Germinal center (tissue), 1 donor: ENCODE data around the gene MS4A4E.
"Not testable (repeated sequence)": the region's sequence is repeated elsewhere in the genome, so short reads cannot be mapped to it uniquely, and the experiment has no call there.

Experiments
- DNase-seq: peaks from one replicate; pipeline ENCODE4 v3.0.0; 2012; ENCODE audit warnings: mixed read lengths, low spot score

The MS4A4E gene

DNA sequence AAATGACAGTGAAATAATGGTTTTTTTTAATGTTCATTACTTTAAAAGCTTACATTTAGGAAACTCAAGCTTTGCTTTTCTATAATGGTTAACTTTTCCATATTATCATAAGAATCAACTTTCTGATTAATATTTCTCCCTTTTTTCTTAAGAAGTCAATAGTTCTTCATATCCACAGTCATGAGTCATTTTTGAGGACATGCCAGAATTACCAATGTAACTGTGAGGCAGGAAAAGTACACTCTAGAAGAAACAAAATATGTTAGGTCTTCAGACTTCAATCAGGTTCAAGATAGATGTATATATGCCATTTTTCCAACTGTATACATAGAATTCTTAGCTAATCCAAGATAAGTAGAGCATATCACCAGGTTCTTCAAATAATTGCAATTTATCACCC, 70.9 kb downstream of the MS4A4E start:
- no peak for DNase-seq

DNA sequence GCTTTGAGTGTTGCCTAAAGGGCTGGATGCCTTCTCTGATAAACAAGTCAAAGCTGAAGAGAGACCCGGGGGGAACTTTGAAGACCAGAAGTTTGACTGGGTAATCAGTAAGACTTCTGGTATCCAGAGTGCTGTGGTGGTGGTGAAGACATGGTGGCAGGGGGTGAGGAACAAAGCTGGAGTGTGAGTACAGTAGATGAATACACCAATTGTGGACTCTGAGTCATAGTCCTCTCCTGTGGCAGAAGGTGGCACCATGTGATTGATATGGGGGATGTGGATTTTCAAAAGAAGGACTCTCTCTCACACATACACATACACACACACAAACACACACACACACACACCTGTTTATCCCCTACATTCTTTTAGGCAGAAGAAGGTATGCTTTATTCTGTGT, 72.4 kb downstream of the MS4A4E start:
- DNase-seq = no peak

DNA sequence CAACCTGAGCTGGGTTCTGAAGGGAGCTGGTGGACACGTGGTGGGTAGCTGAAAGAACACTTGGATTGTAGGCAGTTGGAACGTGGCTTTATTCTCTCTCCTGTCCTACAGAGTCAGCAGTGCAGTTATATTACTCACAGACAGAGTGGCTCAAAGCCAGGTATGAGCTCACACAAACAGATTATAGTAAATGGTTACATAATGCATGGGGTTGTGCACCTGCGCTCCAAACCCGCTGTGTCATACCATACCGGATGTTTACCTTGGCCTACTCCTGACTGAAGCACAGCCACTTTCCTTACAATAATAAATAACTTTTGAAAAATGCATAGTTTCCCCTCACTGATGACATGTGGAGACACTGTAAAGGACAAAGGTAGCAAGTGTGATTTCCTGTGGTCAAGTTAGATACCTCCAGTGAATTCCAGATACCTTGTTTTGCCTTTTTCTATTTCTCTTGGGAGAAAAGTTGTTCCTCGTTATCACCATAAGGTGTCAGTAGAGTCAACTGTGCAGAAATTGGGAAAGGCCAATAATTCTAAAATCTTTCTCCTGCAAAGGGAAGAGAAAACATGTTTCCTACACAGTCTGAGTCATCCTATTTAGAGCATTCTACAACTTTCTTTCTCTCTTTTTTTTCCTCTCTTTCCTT, 73.5 kb downstream of the MS4A4E start:
- no peak for DNase-seq

DNA sequence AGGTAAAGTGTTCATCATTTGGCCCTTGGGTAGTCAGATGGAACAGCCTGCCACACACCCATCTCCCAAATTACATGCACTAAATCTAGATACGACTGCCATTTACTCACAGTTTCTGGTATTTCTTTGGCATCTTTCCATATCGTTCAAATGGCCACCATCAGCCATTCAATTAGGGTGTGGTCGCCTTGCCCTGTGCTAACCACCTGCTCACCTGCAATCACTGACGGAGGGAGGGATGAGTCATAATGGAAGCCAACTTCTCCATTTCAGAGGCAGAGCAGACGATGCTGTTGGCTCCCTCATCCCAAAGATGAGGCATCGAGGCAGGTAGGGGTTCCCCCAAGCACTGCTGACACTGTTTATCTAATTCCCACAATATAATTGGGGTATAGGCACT, 74.6 kb downstream of the MS4A4E start:
- no peak for DNase-seq

DNA sequence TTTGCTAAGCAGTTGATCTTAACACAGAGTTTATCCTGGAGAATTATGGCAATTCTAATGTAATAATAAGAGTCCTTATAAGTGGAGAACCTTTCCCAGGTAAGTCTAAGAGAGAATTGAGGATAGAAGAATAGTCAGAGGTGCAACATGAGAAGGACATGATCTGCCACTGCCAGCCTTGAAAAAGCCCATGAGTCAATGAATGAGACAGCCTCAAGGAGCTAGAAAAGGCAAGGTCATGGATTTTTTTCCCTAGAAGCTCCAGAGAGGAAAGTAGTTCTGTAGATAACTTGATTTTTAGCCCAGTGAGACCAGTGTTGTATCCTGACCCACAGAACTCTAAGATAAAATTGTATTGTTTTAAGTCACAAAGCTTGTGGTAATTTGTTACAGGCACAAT, 77.0 kb downstream of the MS4A4E start:
- no peak for DNase-seq

DNA sequence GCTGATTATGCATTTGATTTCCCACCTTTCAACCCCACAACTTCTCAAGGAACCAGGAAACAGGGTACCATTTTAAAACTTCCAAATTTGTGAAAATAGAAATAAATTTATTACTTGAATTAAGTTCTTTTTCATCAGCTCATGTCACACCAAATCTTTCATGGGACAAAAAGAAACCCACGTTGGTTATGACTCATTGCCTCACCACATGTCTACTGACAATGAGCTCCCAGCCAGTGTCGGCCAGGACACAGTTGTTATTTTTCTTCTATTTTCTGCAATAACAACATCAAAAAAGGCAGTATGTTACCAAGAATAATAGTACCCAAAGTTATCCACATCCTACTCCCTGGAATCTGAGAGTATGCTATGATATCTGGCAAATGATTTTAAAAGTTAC, 77.4 kb downstream of the MS4A4E start:
- DNase-seq = no peak

DNA sequence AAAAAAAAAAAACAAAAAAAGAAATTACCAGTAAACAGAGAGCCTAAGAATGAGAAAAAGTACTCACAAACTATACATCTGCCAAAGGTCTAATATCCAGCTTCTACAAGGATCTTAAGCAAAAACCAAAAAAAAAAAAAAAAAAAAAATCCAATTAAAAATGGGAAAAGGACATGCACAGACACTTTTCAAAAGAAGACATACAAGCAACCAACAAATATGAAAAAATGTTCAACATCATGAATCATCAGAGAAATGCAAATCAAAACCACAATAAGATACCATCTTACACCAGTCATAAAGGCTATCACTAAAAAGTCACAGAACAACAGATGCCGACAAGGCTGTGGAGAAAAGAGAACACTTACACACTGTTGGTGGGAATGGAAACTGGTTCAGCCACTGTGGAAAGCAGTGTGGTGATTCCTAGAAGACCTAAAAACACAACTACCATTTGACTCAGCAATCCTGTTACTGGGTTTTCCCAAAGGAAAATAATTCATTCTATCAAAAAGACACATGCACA, 78.3 kb downstream of the MS4A4E start:
- no peak for DNase-seq

DNA sequence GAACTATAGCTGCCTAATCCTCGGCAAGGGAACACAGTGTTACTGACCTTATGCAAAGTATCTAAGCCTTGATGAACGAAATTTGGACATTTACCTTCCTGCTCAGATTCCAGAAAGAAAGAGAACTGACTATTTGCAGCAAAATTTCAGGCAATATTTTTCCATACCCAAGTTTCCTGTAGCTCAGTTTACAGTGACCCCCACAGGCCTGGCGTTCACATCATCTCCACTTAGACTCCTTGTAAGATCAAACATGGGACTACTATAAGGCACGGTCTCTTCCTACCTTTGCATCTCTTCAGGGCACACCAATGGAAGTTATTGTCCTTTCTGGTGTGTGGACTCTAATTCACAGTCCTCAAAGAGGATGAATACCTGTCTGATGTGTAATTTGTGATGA, 81.2 kb downstream of the MS4A4E start:
- DNase-seq = no peak

DNA sequence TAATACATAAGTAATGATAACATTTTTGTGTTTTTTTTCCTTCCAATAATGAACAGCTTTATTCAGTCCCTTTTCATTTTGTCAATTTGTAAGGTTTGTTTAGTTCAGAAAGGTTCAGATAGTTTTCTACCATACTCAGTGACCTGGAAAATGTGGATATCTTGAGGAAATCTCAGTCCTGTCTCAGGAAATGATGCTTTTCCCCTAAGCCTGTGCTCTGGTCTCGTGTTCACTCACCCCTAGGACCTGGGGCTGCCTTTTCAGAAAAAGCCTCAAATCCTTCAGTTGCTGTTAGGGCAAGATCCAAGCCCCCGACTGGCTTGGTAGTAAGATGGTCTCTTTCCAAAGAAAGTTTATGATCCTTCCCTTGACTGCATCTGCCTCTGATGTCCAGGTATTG, 81.8 kb downstream of the MS4A4E start:
- no peak for DNase-seq

DNA sequence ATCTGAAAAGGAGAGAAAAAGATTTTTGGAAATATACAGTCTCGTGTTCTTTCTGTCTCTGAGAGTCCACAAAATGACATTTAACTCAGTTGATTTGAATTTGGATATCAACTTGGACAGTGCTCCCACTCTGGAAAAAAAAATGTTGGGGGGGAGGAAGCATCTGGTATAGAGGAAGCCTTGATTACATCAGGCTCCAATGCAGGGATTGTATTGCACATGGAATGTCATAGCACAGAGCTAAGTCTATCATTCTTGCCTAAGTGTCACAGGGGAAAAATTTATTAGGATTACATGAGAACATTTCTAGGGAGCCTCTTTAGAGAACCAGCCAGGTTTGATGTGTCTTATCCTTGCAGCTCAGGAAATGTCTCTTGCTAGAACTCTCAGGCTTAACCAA, 83.1 kb downstream of the MS4A4E start:
- no peak for DNase-seq

DNA sequence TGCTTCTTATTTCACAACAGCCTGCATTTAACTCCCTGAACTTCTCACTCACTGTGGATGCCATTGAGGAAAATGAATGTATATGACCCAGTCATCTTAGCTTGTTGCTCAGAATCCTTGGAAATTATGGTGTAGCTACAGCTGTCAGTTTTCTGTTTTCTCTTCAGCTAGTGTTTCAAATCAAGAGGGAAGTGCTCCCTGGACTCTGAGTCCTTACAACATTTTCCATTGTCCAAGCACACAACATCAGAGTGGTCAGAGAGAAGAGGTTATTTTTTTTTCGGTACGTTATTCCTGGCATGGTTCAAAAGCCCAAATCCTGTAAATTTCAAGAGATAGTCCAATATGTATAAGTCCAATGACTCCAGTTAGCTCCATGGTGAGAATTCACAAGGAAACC, 83.7 kb downstream of the MS4A4E start:
- no peak for DNase-seq

DNA sequence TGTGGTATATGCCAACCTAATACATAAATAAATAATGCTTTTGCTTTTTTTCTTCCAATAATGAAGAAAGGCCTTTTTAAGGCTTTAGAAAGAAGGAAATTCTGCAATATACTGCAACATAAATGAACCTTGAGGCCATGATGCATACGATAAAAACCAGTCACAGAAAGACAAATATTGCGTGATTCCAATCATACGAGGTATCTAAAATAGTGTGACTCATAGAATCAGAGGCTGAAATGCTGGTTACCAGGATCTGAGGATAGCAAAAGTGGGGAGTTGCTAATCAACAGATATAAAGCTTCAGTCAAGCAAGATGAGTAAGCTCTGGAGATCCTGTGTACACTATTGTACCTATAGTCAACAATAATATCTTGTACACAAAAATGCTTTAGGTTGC, 84.3 kb downstream of the MS4A4E start:
- DNase-seq = no peak

DNA sequence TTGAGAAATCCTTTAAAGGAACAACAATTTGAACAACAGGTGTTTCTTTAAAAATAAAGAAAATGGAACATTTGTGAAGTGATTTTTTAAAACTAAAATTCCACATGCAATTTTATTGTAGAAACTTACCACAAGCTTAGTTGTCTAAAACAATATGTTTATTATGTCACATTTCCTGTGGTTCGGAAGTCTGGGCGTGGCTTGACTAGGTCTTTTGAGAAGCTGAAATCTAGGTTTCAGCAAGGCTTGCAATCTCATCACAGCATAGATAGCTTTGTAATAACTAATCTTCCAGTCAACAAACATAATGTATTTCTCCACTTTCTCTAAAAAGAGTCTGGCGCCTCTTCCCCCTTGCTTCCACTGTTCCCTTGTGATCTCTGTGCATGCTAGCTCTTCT, 87.0 kb downstream of the MS4A4E start:
- DNase-seq = no peak

DNA sequence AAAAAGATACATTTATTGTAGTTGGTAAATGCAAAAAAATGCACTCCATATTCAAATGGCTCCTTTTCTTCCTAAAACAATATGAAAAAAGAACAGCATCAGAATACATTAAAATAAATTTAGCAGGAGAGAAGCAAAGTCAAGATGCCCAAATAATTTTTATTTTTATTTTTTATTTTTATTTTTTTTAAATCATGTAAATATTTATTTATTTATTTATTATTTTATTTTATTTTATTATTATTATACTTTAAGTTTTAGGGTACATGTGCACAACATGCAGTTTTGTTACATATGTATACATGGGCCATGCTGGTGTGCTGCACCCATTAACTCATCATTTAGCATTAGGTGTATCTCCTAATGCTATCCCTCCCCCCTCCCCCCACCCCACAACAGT, 90.2 kb downstream of the MS4A4E start:
- not testable (repeated sequence) for DNase-seq

DNA sequence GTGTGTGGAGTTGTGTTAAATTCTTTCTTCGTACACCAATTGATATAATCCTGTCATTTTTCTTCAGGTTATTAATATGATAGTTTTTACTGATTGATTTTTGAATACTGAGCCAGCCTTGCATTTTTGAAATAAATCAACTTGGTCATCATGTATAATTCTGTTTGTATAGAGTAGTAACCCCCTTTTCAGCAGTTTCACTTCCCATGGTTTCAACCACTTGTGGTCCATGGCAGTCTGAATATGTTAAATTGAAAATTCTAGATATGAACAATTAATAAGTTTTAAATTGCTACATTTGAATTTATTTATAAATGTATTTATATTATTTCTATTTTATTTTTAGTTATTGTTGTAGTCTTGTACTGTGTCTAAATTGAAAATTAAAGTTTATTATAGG, 92.7 kb downstream of the MS4A4E start:
- no peak for DNase-seq
